Ectodermal cell (in vitro differentiated cells): ENCODE measurements around the gene NUDT1.

Experiments
- H3K27ac ChIP-seq: 2 replicates; pipeline ENCODE4 v1.7.0; 2013; ENCODE audit warnings: mild to moderate bottlenecking, low read depth, low read length; ENCODE audit not compliant: insufficient read depth, poor library complexity, severe bottlenecking
- H3K27me3 ChIP-seq: 2 replicates; pipeline ENCODE4 v1.7.0; 2013; ENCODE audit warnings: mild to moderate bottlenecking, low read length; ENCODE audit not compliant: insufficient read depth, control insufficient read depth, poor library complexity, severe bottlenecking
- H3K36me3 ChIP-seq: one replicate; pipeline ENCODE4 v1.7.0; 2013; ENCODE audit warnings: low read length; ENCODE audit not compliant: control insufficient read depth, insufficient read depth
- H3K4me1 ChIP-seq: one replicate; pipeline ENCODE4 v1.7.0; 2013; ENCODE audit warnings: low read length; ENCODE audit not compliant: control insufficient read depth, insufficient read depth
- H3K4me3 ChIP-seq: 2 replicates; pipeline ENCODE4 v1.7.0; 2013; ENCODE audit warnings: low read depth, low read length, control low read depth; ENCODE audit not compliant: insufficient read depth
- H3K9me3 ChIP-seq: 2 replicates; pipeline ENCODE4 v1.7.0; 2013; ENCODE audit warnings: mild to moderate bottlenecking, low read length, moderate library complexity; ENCODE audit not compliant: control insufficient read depth
- WGBS, 2 experiments: methylation state at CpG; one replicate each; pipeline ENCODE4 v1.1.7; 2013; ENCODE audit warnings: missing lambda C conversion rate in 2 of 2; 5-methylcytosine and 5-hydroxymethylcytosine counted together

Gene NUDT1

GRCh38 chr7:2223321-2223720, 18.7 kb upstream of the NUDT1 start:
- 96 to 97% methylated on average over 17 of the region's 17 CpGs for WGBS, 2 experiments
- no peaks in the 10 kb centered on the region for H3K4me1 ChIP-seq
- H3K36me3 ChIP-seq: peaks cover 31% of the 10 kb centered on the region
- no peak overlapping the region for H3K4me3 ChIP-seq
- H3K27ac ChIP-seq: no peak overlapping the region
- no peaks in the 10 kb centered on the region for H3K27me3 ChIP-seq
- H3K9me3 ChIP-seq: no peaks in the 10 kb centered on the region

GRCh38 chr7:2224491-2224928, 17.5 kb upstream of the NUDT1 start:
- no peaks in the 10 kb centered on the region for H3K9me3 ChIP-seq
- 94 to 96% methylated on average over 13 of the region's 13 CpGs for WGBS, 2 experiments
- H3K4me1 ChIP-seq: no peaks in the 10 kb centered on the region
- H3K27ac ChIP-seq: no peak overlapping the region
- no peaks in the 10 kb centered on the region for H3K27me3 ChIP-seq
- peaks cover 36% of the 10 kb centered on the region for H3K36me3 ChIP-seq
- H3K4me3 ChIP-seq: no peak overlapping the region

GRCh38 chr7:2224934-2225333, 17.1 kb upstream of the NUDT1 start:
- WGBS, 2 experiments: 92 to 96% methylated on average over 4 of the region's 4 CpGs
- H3K9me3 ChIP-seq: no peaks in the 10 kb centered on the region
- H3K27me3 ChIP-seq: no peaks in the 10 kb centered on the region
- H3K4me3 ChIP-seq: no peak overlapping the region
- H3K27ac ChIP-seq: no peak overlapping the region
- peaks cover 38% of the 10 kb centered on the region for H3K36me3 ChIP-seq
- no peaks in the 10 kb centered on the region for H3K4me1 ChIP-seq

GRCh38 chr7:2225336-2225735, 16.7 kb upstream of the NUDT1 start:
- Histone ChIP-seq H3K27me3 (no peaks in the 10 kb centered on the region), H3K36me3 (peaks cover 38% of the 10 kb centered on the region), H3K4me1 (no peaks in the 10 kb centered on the region), H3K27ac (no peak overlapping the region), H3K4me3 (no peak overlapping the region), H3K9me3 (no peaks in the 10 kb centered on the region)
- 94 to 95% methylated on average over 14 of the region's 14 CpGs for WGBS, 2 experiments

GRCh38 chr7:2225830-2226229, 16.2 kb upstream of the NUDT1 start:
- peaks cover 36% of the 10 kb centered on the region for H3K36me3 ChIP-seq
- no peaks in the 10 kb centered on the region for H3K4me1 ChIP-seq
- H3K4me3 ChIP-seq: no peak overlapping the region
- 94 to 96% methylated on average over 13 of the region's 13 CpGs for WGBS, 2 experiments
- H3K27me3 ChIP-seq: no peaks in the 10 kb centered on the region
- H3K27ac ChIP-seq: no peak overlapping the region
- H3K9me3 ChIP-seq: no peaks in the 10 kb centered on the region

- H3K4me1 ChIP-seq: no peaks in the 10 kb centered on the region
- H3K9me3 ChIP-seq: no peaks in the 10 kb centered on the region
- no peak overlapping the region for H3K4me3 ChIP-seq
- H3K27ac ChIP-seq: no peak overlapping the region
- 94% methylated on average over 15 of the region's 15 CpGs for WGBS, 2 experiments
- H3K36me3 ChIP-seq: peaks cover 30% of the 10 kb centered on the region
- no peaks in the 10 kb centered on the region for H3K27me3 ChIP-seq
Measured at GRCh38 chr7:2227699-2228098, 14.3 kb upstream of the NUDT1 start.

GRCh38 chr7:2228921-2229320, 13.1 kb upstream of the NUDT1 start:
- H3K27me3 ChIP-seq: no peaks in the 10 kb centered on the region
- H3K4me3 ChIP-seq: no peak overlapping the region
- no peak overlapping the region for H3K27ac ChIP-seq
- WGBS, 2 experiments: 94 to 95% methylated on average over 8 of the region's 8 CpGs
- no peaks in the 10 kb centered on the region for H3K9me3 ChIP-seq
- H3K36me3 ChIP-seq: peaks cover 29% of the 10 kb centered on the region
- H3K4me1 ChIP-seq: no peaks in the 10 kb centered on the region

GRCh38 chr7:2229467-2229866, 12.6 kb upstream of the NUDT1 start:
- H3K4me3 ChIP-seq: no peak overlapping the region
- H3K27ac ChIP-seq: no peak overlapping the region
- WGBS, 2 experiments: 95 to 97% methylated on average over 7 of the region's 7 CpGs
- no peaks in the 10 kb centered on the region for H3K9me3 ChIP-seq
- H3K36me3 ChIP-seq: peaks cover 31% of the 10 kb centered on the region
- H3K27me3 ChIP-seq: no peaks in the 10 kb centered on the region
- H3K4me1 ChIP-seq: no peaks in the 10 kb centered on the region

GRCh38 chr7:2230226-2230625, 11.8 kb upstream of the NUDT1 start:
- no peaks in the 10 kb centered on the region for H3K27me3 ChIP-seq
- H3K36me3 ChIP-seq: peaks cover 37% of the 10 kb centered on the region
- no peaks in the 10 kb centered on the region for H3K4me1 ChIP-seq
- H3K9me3 ChIP-seq: no peaks in the 10 kb centered on the region
- WGBS, 2 experiments: 93 to 96% methylated on average over 8 of the region's 8 CpGs
- no peak overlapping the region for H3K27ac ChIP-seq
- H3K4me3 ChIP-seq: no peak overlapping the region

- no peaks in the 10 kb centered on the region for H3K27me3 ChIP-seq
- no peak overlapping the region for H3K4me3 ChIP-seq
- H3K27ac ChIP-seq: no peak overlapping the region
- H3K4me1 ChIP-seq: no peaks in the 10 kb centered on the region
- no peaks in the 10 kb centered on the region for H3K9me3 ChIP-seq
- 94% methylated on average over 9 of the region's 9 CpGs for WGBS, 2 experiments
- peaks cover 36% of the 10 kb centered on the region for H3K36me3 ChIP-seq
Measured at GRCh38 chr7:2230882-2231281, 11.1 kb upstream of the NUDT1 start.
